HepG2 (cell line): ENCODE results near the gene CCND2. TPM values are rescaled to one million over a fixed set of nuclear protein-coding genes. Genes with fewer than 3 reads are reported as not detected.

Source experiments
- ATAC-seq: fragments of 200-7000 bp; cut with Tn5 transposase; 3 replicates; pipeline ENCODE4 v1.9.1; 2020; ENCODE audit warnings: mild to moderate bottlenecking, moderate library complexity
- BruUV-seq: library from RNA; stranded (reverse); fragments of 400-500 nt; replicated peaks from 2 replicates; lab custom pipeline; 2021; lab: Mats Ljungman, UMichigan
- CTCF ChIA-PET: fragments of 300-600 bp; formaldehyde crosslinking; extraction: SDS; loops from one replicate; lab custom pipeline; 2021; ENCODE audit warnings: low total read pairs, inconsistent platforms, low intra/inter-chr PET ratio; lab: Yijun Ruan, JAX
- POLR2A ChIA-PET: fragments of 350-600 bp; sonication (Branson Sonifier 250); formaldehyde crosslinking; loops from one replicate; lab custom pipeline; 2020; ENCODE audit warnings: antibody characterized with exemption, inconsistent platforms; lab: Yijun Ruan, JAX
- DNase-seq: peaks from one replicate; pipeline ENCODE4 v3.0.0-alpha.2; 2015; ENCODE audit warnings: low spot score
- FAIRE-seq: peaks from 3 replicates; lab custom pipeline; 2011; peaks lifted over from hg19 to GRCh38; lab: Jason Lieb, UNC
- H2AFZ ChIP-seq: one replicate; pipeline ENCODE4 v1.6.1; 2011; ENCODE audit warnings: low read length, inconsistent platforms
- H3K27ac ChIP-seq: fragments of 300-600 bp; 3 replicates; pipeline ENCODE4 v1.8.0; 2011; ENCODE audit warnings: mixed run types, mild to moderate bottlenecking, mixed read lengths, low read length, inconsistent platforms; ENCODE audit not compliant: insufficient read depth; ENCODE audit errors: extremely low read length
- H3K27me3 ChIP-seq, 2 experiments: fragments of 200-600 bp in 1 of 2; 2 replicates in 1 of 2; 3 replicates in 1 of 2; pipeline versions ENCODE4 v1.6.0 to v1.8.0; 2011; ENCODE audit warnings: low read length in 2 of 2, mild to moderate bottlenecking in 2 of 2, moderate library complexity in 2 of 2, inconsistent platforms in 1 of 2; ENCODE audit not compliant: insufficient read depth in 2 of 2, control insufficient read depth in 1 of 2
- H3K36me3 ChIP-seq, 2 experiments: fragments of 200-600 bp in 1 of 2; replicated peaks in 1 of 2; 2 replicates in 1 of 2; 3 replicates in 1 of 2; pipeline versions ENCODE4 v1.5.1 to v1.8.0; 2011; ENCODE audit warnings: low read length in 2 of 2, inconsistent platforms in 1 of 2; ENCODE audit not compliant: insufficient read depth in 2 of 2, control insufficient read depth in 1 of 2
- H3K4me1 ChIP-seq: 2 replicates; pipeline ENCODE4 v1.5.1; 2012; ENCODE audit warnings: low read length, inconsistent platforms; ENCODE audit not compliant: insufficient read depth
- H3K4me2 ChIP-seq: 2 replicates; pipeline ENCODE4 v1.6.0; 2011; ENCODE audit warnings: low read depth, low read length, inconsistent platforms
- H3K4me3 ChIP-seq, 3 experiments: fragments of 200-600 bp in 1 of 3; sonication (generic), shearing (Covaris generic) in 1 of 3; replicated peaks in 1 of 3; 2 replicates each; pipeline ENCODE4 v1.5.1; 2011 to 2016; ENCODE audit warnings: low read length in 3 of 3, inconsistent platforms in 2 of 3, low read depth in 2 of 3, mild to moderate bottlenecking in 2 of 3, control low read depth in 1 of 3, mixed read lengths in 1 of 3; ENCODE audit not compliant: insufficient read depth in 1 of 3
- H3K79me2 ChIP-seq: one replicate; pipeline ENCODE4 v1.6.1; 2011; ENCODE audit warnings: low read length, inconsistent platforms; ENCODE audit not compliant: insufficient read depth
- H3K9ac ChIP-seq: 2 replicates; pipeline ENCODE4 v1.6.0; 2011; ENCODE audit warnings: mild to moderate bottlenecking, low read depth, low read length, inconsistent platforms; ENCODE audit not compliant: insufficient read depth
- H3K9me3 ChIP-seq: 2 replicates; pipeline ENCODE4 v1.5.1; 2012; ENCODE audit warnings: mild to moderate bottlenecking, low read length
- H4K20me1 ChIP-seq: 2 replicates; pipeline ENCODE4 v1.6.0; 2011; ENCODE audit warnings: inconsistent platforms, mild to moderate bottlenecking, low read length, moderate library complexity; ENCODE audit not compliant: insufficient read depth
- CAMTA2 ChIP-seq: sonication (generic); formaldehyde crosslinking; IDR thresholded peaks from 2 replicates; pipeline ENCODE4 v1.4.0; 2020; ENCODE audit warnings: mild to moderate bottlenecking, missing genetic modification reagents, borderline replicate concordance
- DNMT1 ChIP-seq: sonication (generic); formaldehyde crosslinking; IDR thresholded peaks from 2 replicates; pipeline ENCODE4 v1.5.1; 2020; ENCODE audit warnings: mild to moderate bottlenecking, missing genetic modification reagents
- KDM5A ChIP-seq: fragments of 200-600 bp; sonication (generic); IDR thresholded peaks from 2 replicates; pipeline ENCODE4 v1.7.0; 2018; ENCODE audit warnings: antibody characterized with exemption, mild to moderate bottlenecking, low read length, borderline replicate concordance
- MATR3 ChIP-seq: sonication (generic); formaldehyde crosslinking; IDR thresholded peaks from 2 replicates; pipeline ENCODE4 v1.4.0; 2020; ENCODE audit warnings: missing genetic modification reagents
- RBFOX2 ChIP-seq: fragments of 200-400 bp; formaldehyde crosslinking; IDR thresholded peaks from 2 replicates; pipeline ENCODE4 v1.6.1; 2017; ENCODE audit warnings: low read depth, mild to moderate bottlenecking, low read length
- SKI ChIP-seq: fragments of 450-650 bp; IDR thresholded peaks from one replicate; pipeline ENCODE4 v1.6.1; 2018; ENCODE audit warnings: mild to moderate bottlenecking; ENCODE audit not compliant: partially characterized antibody
- SYNCRIP ChIP-seq: fragments of 200-400 bp; formaldehyde crosslinking; IDR thresholded peaks from 2 replicates; pipeline ENCODE4 v1.6.1; 2018; ENCODE audit warnings: mild to moderate bottlenecking, low read depth, low read length; ENCODE audit not compliant: insufficient read depth
- ZFY ChIP-seq: sonication (generic); formaldehyde crosslinking; IDR thresholded peaks from 2 replicates; pipeline ENCODE4 v1.4.0; 2020; ENCODE audit warnings: missing genetic modification reagents
- ZNF841 ChIP-seq: sonication (generic); formaldehyde crosslinking; IDR thresholded peaks from 2 replicates; pipeline ENCODE4 v1.8.1; 2023; ENCODE audit warnings: missing genetic modification reagents, borderline replicate concordance
- ZNF879 ChIP-seq: sonication (generic); formaldehyde crosslinking; IDR thresholded peaks from 2 replicates; pipeline ENCODE4 v1.8.1; 2023; ENCODE audit warnings: missing genetic modification reagents
- WGBS: methylation state at CpG from one replicate; pipeline ENCODE4 v1.1.6; 2017; ENCODE audit warnings: low lambda C conversion rate; 5-methylcytosine and 5-hydroxymethylcytosine counted together
- in situ Hi-C: cut with HindIII; loops from 2 replicates; pipeline ENCODE4 v1.10.0; 2017; ENCODE audit warnings: low pct_unique_long_range_greater_than_20kb; ENCODE audit not compliant: extremely low pct_ligation_motif_present
- intact Hi-C: fragments of 100-400 bp; cut with micrococcal nuclease; formaldehyde crosslinking; loops from one replicate; pipeline ENCODE4 v1.10.0; 2022; ENCODE audit not compliant: unreplicated experiment
- polyA plus RNA-seq, 8 experiments: library from polyadenylated mRNA; depleted of rRNA in 3 of 8; stranded (reverse) in 7 of 8; unstranded in 1 of 8; fragments of >200 nt; fragmentation: Illumina TruSeq in 4 of 8; extraction: Trizol in 4 of 8; gene quantifications; 2 replicates each; pipeline versions ENCODE4 v1.2.1 to v1.2.3, GENCODE V29; 2011 to 2016; ENCODE audit warnings: low read depth in 4 of 8, missing spikeins in 1 of 8, mixed read lengths in 1 of 8; ENCODE audit not compliant: insufficient read depth in 1 of 8
- total RNA-seq, 5 experiments: library from RNA; depleted of rRNA; stranded (reverse); fragments of >200 nt; fragmentation: Illumina TruSeq; extraction: Trizol; gene quantifications; 2 replicates each; pipeline ENCODE4 v1.2.3, GENCODE V29; 2016; ENCODE audit warnings: low read depth in 1 of 5
- TF ChIP-seq, protein P1 (sequence below), 2 experiments: sonication (generic) in 1 of 2; formaldehyde crosslinking in 1 of 2; IDR thresholded peaks; 2 replicates each; pipeline versions ENCODE4 v1.4.0 to v1.6.1; 2018 to 2020; ENCODE audit warnings: missing genetic modification reagents in 2 of 2, borderline replicate concordance in 1 of 2, low read depth in 1 of 2, mild to moderate bottlenecking in 1 of 2, missing biosample characterization in 1 of 2
- TF ChIP-seq, protein P2 (sequence below): IDR thresholded peaks from 2 replicates; pipeline ENCODE4 v1.6.1; 2016; ENCODE audit warnings: missing biosample characterization, missing genetic modification reagents, low read depth
- TF ChIP-seq, protein P3 (sequence below): sonication (generic); formaldehyde crosslinking; IDR thresholded peaks from 2 replicates; pipeline ENCODE4 v1.5.0; 2020; ENCODE audit warnings: missing genetic modification reagents

The CCND2 gene
- total and polyA plus RNA-seq, 2 of the 13 experiments (the other 11 are each of a cell fraction or from before 2014, with no cell fraction given) = 0.61 to 1.4 TPM

DNA sequence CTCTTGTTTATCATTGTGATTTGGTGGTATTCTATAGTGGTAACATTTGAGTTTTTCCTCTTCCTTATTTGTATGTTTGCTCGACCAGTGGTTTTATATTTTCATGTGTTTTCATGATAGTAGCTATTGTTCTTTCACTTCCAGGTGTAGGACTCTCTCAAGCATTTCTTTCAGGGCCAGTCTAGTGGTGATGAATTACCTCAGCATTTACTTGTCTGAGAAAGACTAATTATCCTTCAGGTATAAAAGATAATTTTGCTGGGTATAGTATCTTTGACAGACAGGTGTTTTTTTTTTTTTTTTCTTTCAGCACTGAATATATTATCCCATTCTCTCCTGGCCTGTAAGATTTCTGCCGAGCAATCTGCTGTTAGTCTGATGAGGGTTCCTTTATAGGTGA is 35.0 kb upstream of the CCND2 start (continued):
- TF ChIP-seq, protein P1, sequence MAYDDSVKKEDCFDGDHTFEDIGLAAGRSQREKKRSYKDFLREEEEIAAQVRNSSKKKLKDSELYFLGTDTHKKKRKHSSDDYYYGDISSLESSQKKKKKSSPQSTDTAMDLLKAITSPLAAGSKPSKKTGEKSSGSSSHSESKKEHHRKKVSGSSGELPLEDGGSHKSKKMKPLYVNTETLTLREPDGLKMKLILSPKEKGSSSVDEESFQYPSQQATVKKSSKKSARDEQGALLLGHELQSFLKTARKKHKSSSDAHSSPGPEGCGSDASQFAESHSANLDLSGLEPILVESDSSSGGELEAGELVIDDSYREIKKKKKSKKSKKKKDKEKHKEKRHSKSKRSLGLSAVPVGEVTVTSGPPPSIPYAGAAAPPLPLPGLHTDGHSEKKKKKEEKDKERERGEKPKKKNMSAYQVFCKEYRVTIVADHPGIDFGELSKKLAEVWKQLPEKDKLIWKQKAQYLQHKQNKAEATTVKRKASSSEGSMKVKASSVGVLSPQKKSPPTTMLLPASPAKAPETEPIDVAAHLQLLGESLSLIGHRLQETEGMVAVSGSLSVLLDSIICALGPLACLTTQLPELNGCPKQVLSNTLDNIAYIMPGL (CRISPR knock-in tag; IDR thresholded peaks at IDR 0.05; ENCODE audit: borderline replicate concordance in 1 of 2, low read depth in 1 of 2) = no peak

DNA sequence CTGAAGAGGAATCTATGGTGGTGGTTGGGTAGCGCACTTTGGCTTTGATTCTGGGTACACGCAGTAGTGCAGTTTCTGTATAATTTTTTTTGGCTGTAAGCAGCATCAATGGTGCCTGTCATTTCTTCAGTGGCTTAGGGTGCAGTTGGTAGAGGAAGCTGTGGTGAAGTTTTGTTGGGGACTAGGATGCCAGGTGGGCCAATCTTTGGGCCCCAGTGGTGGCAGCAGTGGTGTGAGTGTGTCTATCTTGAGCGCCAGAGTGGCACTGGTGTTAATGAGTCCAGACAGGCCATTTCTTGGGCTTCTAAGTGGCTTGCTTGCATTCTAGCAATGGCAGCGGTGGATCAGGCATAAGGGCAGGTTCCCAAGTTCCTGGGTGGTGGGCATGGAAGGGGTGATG is 33.8 kb upstream of the CCND2 start:
- no TSS peak for BruUV-seq
- intact Hi-C loops = no loop called here
- peaks cover 3 to 11% of the 10 kb centered on the region in 2 experiments; a peak in 2 of 5 replicates for H3K27me3 ChIP-seq
- TF ChIP-seq, protein P2, sequence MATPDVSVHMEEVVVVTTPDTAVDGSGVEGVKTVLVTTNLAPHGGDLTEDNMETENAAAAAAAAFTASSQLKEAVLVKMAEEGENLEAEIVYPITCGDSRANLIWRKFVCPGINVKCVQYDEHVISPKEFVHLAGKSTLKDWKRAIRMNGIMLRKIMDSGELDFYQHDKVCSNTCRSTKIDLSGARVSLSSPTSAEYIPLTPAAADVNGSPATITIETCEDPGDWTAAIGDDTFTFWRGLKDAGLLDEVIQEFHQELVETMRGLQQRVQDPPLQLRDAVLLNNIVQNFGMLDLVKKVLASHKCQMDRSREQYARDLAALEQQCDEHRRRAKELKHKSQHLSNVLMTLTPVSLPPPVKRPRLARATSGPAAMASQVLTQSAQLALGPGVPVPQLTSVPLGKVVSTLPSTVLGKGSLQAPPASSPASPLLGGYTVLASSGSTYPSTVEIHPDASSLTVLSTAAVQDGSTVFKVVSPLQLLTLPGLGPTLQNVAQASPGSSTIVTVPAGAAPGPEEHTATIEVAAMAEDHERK (CRISPR knock-in tag) = no peak
- TF ChIP-seq ZFY (CRISPR knock-in tag) (no peak), SKI (no peak), ZNF879 (CRISPR knock-in tag) (no peak), SYNCRIP (no peak), CAMTA2 (CRISPR knock-in tag) (no peak), RBFOX2 (no peak), KDM5A (no peak), MATR3 (CRISPR knock-in tag) (no peak), ZNF841 (CRISPR knock-in tag) (no peak), DNMT1 (CRISPR knock-in tag) (no peak)
- TF ChIP-seq, protein P3, sequence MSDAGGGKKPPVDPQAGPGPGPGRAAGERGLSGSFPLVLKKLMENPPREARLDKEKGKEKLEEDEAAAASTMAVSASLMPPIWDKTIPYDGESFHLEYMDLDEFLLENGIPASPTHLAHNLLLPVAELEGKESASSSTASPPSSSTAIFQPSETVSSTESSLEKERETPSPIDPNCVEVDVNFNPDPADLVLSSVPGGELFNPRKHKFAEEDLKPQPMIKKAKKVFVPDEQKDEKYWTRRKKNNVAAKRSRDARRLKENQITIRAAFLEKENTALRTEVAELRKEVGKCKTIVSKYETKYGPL (CRISPR knock-in tag) = no peak

More for the DNA sequence above, 33.8 kb upstream of the CCND2 start:
- WGBS = 38% methylated on average over 4 of the region's 4 CpGs
- ChIA-PET POLR2A (no interaction called here), CTCF (no interaction called here)
- H3K9ac ChIP-seq = no peak overlapping the region
- FAIRE-seq = no peak
- H3K9me3 ChIP-seq = no peaks in the 10 kb centered on the region; the same call in 1 of the 2 replicates
- no peaks in the 10 kb centered on the region for H3K4me1 ChIP-seq
- no peak overlapping the region for H2AFZ ChIP-seq
- ATAC-seq = no peak
- H3K27ac ChIP-seq = no peak overlapping the region
- in situ Hi-C loops = no loop called here
- H4K20me1 ChIP-seq = no peaks in the 10 kb centered on the region
- no peak overlapping the region for H3K4me2 ChIP-seq
- no peaks in the 10 kb centered on the region for H3K79me2 ChIP-seq
- H3K36me3 ChIP-seq = no peaks in the 10 kb centered on the region
- DNase-seq = no peak
- no peak overlapping the region for H3K4me3 ChIP-seq
